HG03469 (cell line): ENCODE measurements around the gene ZDHHC12.
"Not testable (repeated sequence)": the region's sequence is repeated elsewhere in the genome, so short reads cannot be mapped to it uniquely, and the experiment has no call there.

Experiments used
- ATAC-seq: cut with Tn5 transposase; IDR thresholded peaks from one replicate; pipeline ENCODE4 v1.9.1; 2021; ENCODE audit warnings: mild to moderate bottlenecking, moderate library complexity, moderate number of reproducible peaks; ENCODE audit not compliant: unreplicated experiment

Gene ZDHHC12

DNA sequence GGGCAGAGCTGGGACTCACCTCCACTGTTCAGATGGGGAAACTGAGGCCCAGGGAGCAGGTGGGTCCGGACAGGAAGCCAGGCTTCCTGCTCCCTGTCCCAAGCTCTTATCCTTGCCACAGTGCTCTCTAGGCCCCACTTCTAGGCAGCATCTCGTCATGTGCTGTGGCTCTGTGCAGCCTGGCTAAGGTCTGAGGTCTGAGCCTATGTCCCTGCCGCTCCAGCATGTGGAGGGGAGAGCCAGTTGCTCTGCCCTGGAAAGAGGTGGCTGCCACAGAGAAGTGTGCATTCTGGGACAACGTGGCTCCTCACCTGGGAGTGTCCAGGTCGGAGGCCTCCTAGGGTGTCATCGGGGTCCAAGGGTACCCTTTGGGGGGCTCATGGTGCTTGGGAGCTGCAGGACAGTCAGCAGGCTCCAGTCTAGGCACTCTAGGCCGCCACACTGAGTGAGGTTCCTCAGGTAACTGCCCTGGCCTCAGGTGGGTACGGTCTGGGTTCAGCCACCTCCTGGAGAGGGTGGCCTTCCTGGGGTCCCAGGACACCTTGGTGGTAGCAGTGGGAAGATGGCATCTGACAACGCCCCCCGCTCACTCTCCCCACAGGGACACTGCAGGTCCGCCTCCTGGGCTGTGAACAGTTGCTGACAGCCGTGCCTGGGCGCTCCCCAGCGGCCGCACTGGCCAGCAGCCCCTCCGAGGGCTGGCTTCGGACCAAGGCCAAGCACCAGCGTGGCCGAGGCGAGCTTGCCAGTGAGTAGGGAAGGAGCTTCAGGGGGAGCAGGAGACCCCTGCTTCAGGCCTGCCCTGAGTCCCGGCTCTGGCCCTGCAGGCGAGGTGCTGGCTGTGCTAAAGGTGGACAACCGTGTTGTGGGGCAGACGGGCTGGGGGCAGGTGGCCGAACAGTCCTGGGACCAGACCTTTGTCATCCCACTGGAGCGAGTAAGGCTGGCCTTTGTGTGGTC is 11.2 kb downstream of the ZDHHC12 start:
- no peak for ATAC-seq

DNA sequence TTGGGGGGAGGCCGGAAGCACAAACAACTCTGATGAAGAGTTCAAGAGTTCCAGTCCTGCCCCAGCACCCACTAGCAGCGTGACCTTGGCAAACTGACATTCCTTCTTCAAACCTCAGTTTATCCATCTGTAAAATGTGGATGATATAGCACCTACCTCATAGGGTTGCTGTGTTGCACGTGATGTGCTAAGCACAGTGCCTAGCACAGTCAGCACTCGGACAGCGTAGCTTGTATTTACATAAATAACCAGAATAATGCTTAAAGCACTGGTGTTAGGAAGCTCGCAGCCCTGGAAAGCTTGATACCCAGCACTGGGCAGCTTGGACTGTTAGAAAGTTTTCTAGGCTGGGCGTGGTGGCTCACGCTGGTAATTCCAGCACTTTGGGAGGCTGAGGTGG is 16.5 kb downstream of the ZDHHC12 start:
- ATAC-seq, result no peak

DNA sequence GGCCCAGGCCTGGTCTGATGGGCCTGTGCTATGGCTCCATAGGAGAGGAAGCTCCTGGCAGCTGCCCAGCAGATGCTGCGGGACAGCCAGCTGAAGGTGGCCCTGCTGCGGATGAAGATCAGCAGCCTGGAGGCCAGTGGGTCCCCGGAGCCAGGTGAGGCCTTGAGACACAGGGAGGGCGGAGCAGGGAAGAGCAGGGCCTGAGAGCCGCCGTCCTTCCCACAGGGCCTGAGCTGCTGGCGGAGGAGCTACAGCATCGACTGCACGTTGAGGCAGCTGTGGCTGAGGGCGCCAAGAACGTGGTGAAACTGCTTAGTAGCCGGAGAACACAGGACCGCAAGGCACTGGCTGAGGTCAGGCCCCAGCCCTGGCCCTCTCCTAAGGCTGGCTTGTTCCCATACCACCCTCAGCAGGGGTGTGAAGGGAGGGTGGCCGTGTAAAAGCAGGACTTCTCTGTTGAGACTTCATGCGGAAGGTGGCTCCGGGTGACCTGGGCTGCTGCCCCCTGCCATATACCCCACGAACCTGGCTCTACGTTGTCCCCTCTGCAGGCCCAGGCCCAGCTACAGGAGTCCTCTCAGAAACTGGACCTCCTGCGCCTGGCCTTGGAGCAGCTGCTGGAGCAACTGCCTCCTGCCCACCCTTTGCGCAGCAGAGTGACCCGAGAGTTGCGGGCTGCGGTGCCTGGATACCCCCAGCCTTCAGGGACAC is 17.1 kb downstream of the ZDHHC12 start:
- no peak for ATAC-seq

DNA sequence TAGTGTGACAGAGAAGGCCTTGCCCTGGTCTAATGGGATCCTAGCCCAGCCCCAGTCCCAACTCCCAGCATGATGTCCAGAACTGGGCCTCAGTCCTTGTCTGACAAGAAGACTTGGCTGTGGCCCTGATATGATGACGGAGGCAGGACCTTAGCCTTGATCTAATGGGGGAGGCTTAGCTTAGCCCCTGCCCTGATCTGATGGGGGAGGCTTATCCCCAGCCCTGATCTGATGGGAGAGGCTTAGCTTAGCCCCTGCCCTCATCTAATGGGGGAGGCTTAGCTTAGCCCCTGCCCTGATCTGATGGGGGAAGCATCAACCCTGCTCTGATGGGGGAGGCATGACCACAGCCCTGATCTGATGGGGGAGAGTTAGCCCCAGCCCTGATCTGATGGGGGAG is 17.9 kb downstream of the ZDHHC12 start:
- no peak for ATAC-seq

DNA sequence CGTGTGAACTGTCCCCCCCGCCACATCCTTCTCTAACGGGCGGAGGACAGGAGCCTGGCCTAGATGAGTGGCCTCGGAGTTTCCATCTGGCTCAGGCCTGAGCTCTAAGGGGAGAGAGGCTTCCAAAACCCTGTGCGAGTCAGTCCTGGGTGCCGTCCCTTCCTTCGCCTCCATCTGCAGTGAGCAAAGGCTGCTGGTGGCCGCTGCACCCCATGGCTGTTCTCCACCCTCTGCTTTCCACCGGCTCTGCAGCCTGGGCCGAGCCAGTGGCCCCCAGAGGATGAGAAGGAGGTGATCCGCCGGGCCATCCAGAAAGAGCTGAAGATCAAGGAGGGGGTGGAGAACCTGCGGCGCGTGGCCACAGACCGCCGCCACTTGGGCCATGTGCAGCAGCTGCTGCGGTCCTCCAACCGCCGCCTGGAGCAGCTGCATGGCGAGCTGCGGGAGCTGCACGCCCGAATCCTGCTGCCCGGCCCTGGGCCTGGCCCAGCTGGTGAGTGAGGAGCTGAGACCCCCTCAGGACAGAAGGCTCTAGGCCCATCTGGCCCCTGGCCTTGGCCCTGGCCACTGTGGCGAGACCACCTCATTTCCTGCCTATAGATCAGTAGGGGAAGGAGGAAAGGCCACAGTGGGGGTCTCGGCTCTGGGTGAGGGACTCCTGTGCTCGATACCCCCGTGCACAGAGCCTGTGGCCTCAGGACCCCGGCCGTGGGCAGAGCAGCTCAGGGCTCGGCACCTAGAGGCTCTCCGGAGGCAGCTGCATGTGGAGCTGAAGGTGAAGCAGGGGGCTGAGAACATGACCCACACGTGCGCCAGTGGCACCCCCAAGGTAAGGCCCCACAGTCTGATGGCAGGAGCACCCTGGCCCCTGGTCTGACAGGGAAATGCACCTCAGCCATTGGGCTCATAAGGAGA is 18.6 kb downstream of the ZDHHC12 start:
- ATAC-seq, result no peak

DNA sequence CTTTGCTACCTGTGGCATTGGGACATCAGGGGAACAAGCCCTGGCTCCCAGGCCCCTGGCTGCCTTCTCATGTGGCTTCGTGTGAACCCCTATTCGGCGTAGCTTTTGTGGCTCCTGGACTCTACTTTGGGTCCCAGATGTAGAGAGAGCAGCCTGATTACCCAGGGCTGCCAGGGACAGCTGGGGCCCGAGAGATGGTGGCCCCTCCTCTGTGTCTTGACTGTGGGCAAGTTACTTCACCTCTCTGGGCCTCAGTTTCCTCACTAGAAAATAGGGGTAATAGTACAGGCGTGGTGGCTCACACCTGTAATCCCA is 19.6 kb downstream of the ZDHHC12 start:
- no peak for ATAC-seq

DNA sequence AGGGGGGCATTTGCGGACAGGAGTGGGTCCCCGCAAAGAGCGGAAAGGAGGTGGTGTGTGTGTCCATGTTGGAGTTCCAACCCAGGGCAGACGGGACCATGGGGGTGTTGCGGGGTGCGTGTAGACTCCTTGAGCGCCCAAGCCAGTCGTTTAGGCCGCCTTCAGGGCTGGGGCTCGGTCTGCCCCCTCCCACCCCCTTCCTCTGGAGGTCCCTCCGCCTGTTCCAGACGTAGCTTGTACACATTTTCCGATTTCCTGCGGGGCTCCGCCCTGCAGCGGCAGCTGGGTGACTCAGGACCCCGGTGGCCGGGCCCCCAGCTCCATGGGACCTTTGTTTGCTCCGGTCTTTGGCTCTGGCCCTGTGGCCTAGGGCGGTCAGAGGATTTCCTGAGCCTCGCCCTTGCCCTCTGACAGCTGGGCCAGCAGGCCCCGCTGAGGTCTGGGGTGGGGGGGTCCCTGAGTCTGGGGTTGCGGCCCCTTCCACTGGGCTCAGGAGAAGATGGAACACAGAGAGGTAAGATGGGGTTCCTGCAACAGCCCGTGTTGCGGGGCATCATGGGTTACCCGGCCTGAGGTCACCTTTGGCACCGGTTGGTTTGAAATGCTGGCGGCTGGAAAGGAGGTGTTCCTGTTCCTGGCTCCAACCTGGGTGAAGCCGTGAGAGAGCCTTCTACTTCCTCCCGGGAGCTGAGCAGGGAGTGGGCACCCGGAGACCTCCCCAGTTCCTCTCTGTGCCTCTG is 20.1 kb downstream of the ZDHHC12 start:
- no peak for ATAC-seq

DNA sequence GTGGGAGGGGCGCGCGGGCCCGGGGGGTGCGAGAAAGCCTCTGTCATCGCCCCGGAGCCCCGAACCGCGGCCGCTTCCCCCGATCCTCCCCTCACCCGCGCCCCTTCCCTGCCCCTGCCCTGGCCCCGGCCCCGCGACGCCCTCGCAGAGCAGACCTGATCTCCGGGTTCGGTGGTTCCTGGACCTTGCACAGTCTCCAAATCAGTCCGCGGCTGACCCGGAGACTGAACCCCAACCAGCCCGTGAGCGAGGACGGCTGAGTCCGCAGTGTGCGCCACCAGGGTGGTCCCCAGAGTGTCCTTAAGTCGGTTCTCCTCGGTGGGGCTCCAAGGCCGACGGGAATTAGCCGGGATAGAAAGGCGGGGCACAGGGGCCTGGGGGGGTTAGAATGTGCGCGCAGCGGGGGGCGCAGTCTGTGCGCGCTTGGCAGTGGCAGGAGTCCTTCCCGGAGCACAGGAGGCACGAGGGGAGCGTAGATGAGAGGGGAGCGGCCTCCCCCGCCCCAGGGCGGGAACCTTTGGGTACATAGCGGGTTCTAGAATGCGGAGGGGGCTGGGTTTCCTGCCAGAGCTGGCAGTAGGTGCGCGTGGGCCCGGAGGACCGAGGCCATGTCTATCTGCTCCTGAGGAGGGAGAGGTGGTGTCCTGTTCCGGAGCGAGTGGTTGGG is 20.8 kb downstream of the ZDHHC12 start:
- no peak for ATAC-seq

DNA sequence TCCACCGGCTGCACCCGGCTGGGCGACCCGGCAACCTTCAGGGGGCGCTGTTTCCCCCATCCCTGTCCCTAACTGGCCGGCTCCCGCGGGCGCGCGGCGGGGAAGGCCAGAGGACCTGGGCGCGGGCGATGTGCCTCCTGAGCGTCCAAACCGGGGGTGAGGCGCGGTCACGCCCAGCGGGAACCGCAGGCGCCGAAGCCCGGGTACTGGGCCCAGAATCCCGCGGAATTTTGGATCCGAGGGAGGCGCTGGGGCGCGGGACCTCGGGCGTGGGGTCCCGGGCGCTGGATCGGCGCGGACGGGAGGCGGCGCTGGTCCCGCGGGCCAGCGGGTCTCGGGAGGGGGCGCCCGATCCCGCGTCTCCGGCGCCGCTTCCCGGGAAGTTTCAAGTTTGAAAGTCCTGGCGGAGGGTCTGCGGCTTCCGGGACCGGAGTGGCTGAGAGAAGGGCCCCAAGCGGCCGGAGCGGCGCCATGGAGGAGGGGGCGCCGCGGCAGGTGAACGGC is 21.4 kb downstream of the ZDHHC12 start, which contains the start of gene PKN3:
TSS of gene PKN3 (plus strand) at position 59 of the 504 bp plus-strand sequence. CDS start at position 472, 413 bp downstream.
- peak; percentile 39 for ATAC-seq

DNA sequence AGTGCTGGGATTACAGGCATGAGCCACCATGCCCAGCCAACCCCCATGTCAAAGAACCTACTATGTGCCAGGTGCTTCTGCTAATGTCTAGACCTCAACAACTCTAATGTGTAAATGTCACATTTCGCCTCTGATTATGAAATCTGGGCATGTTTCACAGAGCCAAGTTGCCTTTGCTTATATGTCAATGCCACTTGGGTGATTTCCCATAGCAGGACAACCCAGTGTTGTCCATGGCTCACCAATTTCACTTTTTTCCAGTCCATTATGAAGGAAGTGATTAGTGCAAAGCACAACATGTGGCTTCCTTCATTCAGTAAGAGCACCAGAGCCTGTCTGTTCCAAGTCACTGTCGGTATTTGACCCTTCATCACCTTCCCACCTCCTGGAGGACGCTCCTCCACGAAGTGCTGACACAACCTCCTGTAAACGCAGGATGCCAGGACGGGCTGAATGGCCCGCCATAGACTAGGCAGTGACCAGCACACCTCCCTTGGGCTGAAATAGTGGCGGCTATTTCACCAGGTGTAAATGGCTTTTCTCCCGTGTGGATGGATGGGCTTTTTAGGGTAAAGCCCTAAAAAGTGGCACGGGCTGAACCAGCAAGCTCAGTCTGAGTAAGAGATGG is 22.6 kb downstream of the ZDHHC12 start:
- ATAC-seq, result no peak

DNA sequence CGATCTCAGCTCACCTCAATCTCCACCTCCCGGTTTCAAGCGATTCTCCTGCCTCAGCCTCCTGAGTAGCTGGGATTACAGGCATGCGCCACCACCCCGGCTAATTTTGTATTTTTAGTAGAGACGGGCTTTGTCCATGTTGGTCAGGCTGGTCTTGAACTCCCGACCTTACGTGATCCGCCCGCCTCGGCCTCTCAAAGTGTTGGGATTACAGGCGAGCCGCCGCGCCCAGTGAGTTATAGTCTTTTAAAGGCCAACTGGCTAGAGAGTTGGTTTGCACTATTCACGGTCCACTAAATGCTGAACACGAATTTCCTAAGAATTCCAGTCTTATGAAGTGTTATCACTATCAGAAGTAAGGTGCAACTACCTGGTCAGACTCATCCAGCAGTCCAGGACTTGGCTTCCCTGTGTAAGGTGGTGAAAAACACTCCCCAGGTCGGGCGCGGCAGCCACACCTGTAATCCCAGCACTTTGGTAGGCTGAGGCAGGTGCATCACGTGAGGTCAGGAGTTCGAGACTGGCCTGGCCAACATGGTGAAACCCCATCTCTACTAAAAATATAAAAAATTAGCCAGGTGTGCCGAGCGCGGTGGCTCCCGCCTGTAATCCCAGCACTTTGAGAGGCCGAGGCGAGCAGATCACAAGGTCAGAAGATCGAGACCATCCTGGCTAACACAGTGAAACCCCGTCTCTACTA is 24.7 kb downstream of the ZDHHC12 start:
- not testable (repeated sequence) for ATAC-seq

DNA sequence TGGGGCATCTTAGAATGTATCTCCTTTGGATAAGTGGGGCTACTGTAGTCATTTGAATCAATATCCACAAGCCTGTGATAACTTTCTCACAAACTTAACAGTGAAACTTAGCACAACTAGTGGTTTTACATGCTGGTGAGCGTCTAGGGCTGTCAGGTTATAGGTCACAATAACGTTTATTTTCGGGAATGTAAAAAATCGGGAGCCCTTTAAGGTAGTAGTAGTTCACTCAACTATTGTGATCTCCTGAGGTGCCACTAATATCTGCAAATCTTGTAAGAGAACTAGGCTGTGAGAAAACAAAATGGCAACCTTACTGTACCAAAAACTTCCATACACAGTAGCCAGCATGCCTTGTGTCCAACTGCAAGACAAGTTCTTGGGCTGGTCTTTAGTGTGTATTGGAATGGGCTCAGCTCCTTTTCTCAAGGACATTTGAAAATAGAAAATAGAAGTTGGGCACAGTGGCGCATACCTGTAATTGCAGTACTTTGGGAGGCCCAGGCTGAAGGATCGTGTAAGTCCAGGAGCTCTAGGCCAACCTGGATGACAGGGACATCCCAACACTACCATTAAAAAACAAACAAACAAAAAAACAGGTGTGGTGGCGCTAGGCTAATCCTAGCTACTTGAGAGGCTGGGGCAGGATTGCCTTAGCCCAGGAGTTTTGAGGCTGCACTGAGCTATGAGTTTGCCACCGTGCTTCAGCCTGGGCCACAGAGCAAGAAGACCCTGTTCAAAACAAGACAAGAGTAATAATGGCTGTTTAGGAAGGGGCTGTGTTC is 26.8 kb downstream of the ZDHHC12 start:
- no peak for ATAC-seq

DNA sequence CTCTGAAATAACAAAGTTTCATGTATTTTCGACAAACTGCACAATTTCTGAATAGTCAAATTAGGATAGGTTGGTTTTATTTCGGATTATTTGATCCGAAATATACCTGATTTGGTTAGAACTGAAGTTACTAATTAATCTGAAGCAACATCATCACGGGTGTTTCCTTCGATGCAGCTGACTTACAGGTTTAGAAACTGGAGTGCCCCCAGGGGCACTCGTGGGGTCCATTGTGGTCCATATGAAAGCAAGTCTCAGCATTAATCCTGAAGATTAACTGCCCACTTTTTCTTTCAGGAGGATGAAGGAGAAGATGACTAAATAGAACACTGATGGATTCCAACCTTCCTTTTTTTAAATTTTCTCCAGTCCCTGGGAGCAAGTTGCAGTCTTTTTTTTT is 29.6 kb downstream of the ZDHHC12 start:
- no peak for ATAC-seq

DNA sequence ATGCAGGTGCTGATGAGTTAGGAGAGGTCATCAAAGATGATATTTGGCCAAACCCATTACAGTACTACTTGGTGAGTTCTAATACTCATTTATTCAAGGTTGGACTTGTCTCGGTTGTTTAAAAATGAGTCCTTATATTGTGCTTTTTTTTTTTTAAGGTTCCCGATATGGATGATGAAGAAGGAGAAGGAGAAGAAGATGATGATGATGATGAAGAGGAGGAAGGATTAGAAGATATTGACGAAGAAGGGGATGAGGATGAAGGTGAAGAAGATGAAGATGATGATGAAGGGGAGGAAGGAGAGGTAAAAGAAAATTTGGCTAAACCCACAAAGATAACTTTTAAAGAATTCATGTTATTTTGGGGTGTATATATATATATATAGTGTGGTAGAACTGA is 30.2 kb downstream of the ZDHHC12 start:
- ATAC-seq, result not testable (repeated sequence)

DNA sequence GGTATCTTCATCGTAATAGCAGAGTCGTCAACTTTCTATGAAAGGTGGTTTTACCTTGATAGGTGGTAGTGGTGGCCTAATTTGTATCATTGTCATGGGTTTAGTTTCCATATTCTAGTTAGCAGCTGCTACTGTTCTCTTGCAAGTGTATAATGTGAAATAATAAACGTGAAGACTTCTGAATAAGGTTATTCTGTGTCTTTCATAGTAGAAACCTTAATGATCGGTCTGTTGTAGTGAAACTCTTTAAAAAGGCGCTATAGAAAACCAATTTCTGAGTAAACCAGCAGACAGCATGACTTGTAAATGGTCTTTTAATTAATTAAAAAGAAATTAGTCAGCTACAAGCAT is 33.3 kb downstream of the ZDHHC12 start:
- no peak for ATAC-seq

DNA sequence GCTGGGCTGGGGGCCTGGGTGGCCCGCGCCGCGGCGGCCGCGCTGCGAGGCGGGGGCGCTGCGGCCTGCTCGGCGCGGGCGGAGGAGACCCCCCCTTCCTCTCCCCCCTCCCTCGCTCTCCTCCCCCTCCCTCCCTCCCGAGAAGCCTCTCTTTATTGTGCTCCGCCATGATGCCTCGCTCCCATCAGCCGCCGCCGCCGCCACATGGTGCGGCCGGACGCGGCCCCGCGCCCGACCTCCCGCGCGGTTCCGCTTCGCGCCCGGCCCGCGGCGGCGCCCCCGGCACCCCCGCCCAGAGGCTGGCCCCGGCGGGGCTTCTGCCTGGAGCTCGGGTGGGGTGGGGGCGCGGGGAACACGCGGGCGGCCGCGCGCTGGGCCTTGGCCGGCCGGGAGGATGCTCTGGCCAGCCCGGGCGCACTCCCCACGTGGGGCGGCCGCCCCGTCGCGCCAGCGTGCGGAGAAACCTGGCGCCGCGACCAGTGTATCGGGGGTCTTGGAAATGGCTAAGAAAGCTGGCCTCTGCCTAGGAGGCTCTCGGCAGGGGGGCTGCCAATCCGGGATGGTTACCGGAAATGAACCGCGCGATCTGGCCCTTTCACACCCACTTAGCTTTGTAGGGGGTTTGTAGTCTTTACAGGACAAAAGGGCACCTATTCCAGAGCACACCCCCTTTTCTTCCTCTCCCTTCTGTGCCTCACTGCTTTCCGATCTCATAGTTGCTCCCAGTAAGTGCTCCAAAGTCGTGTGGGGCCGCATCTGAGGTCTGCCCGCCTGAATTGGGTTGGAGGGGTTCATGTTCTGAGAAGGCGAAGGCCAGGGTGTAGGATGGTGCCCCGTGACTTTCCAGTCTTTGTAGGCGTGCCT is 33.9 kb downstream of the ZDHHC12 start:
- ATAC-seq, result no peak

DNA sequence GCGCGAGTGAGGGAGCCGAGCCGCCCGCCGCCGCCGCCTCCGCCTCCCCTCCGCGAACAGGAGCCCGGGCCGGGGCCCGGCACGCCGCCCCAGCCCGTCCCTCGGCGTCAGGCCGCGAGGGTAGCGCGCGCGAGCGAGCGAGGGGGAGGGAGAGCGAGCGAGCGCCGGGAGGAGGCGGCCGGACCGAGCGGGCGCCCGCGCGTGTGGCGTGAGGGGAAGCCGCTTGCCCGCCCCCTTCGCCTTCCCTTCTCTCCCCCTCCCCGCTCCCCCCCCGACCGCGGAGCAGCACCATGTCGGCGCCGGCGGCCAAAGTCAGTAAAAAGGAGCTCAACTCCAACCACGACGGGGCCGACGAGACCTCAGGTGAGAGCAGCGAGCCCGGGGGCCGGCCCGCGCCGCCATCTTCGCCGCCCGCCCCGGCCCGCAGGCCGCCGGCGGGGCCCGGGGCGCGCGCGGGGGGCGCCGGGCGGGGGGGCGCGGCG is 34.6 kb downstream of the ZDHHC12 start:
- peak; percentile 3 for ATAC-seq
